ENCODE measurements around the gene KCNAB1.

DNA sequence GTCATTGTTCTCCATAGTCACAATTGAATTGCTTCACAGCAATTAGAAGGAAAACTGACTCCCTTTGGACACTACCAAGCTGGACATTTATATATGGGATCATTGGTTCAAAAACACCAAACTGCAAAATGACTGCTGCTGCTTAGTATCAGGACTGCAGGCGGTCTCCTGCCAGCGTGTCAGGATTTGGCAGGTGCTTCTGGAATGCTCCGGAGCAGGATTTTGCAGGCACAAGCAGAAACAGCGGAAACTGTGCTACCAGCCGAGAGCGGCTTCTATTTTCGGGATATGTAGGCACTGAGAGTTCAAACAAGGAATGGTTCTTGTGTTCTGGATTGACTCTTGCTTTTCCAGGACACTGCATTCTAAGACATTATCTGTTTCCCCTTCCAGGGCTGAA lies 339.1 kb downstream of the KCNAB1 start:
- TF ChIP-seq RARB (CRISPR knock-in tag; IDR thresholded peaks at IDR 0.05) (no peak), ZNF70 (CRISPR knock-in tag; IDR thresholded peaks at IDR 0.05) (no peak), BACH2 (CRISPR knock-in tag; IDR thresholded peaks at IDR 0.05; ENCODE audit: borderline replicate concordance) (no peak), TCF4 (CRISPR knock-in tag; IDR thresholded peaks at IDR 0.05; ENCODE audit: borderline replicate concordance) (no peak)
- TF ChIP-seq, protein P1, sequence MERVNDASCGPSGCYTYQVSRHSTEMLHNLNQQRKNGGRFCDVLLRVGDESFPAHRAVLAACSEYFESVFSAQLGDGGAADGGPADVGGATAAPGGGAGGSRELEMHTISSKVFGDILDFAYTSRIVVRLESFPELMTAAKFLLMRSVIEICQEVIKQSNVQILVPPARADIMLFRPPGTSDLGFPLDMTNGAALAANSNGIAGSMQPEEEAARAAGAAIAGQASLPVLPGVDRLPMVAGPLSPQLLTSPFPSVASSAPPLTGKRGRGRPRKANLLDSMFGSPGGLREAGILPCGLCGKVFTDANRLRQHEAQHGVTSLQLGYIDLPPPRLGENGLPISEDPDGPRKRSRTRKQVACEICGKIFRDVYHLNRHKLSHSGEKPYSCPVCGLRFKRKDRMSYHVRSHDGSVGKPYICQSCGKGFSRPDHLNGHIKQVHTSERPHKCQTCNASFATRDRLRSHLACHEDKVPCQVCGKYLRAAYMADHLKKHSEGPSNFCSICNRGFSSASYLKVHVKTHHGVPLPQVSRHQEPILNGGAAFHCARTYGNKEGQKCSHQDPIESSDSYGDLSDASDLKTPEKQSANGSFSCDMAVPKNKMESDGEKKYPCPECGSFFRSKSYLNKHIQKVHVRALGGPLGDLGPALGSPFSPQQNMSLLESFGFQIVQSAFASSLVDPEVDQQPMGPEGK (CRISPR knock-in tag; IDR thresholded peaks at IDR 0.05; ENCODE audit: borderline replicate concordance) = no peak
- TF ChIP-seq, protein P2, sequence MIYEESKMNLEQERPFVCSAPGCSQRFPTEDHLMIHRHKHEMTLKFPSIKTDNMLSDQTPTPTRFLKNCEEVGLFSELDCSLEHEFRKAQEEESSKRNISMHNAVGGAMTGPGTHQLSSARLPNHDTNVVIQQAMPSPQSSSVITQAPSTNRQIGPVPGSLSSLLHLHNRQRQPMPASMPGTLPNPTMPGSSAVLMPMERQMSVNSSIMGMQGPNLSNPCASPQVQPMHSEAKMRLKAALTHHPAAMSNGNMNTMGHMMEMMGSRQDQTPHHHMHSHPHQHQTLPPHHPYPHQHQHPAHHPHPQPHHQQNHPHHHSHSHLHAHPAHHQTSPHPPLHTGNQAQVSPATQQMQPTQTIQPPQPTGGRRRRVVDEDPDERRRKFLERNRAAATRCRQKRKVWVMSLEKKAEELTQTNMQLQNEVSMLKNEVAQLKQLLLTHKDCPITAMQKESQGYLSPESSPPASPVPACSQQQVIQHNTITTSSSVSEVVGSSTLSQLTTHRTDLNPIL (CRISPR knock-in tag; IDR thresholded peaks at IDR 0.05; ENCODE audit: low read depth) = no peak
